ENCODE measurements around the gene OMP. TPM values are rescaled to one million over a fixed set of nuclear protein-coding genes. Genes with fewer than 3 reads are reported as not detected.

OMP gene
- total RNA-seq, 1 donor from 2014 or later: not detected

DNA sequence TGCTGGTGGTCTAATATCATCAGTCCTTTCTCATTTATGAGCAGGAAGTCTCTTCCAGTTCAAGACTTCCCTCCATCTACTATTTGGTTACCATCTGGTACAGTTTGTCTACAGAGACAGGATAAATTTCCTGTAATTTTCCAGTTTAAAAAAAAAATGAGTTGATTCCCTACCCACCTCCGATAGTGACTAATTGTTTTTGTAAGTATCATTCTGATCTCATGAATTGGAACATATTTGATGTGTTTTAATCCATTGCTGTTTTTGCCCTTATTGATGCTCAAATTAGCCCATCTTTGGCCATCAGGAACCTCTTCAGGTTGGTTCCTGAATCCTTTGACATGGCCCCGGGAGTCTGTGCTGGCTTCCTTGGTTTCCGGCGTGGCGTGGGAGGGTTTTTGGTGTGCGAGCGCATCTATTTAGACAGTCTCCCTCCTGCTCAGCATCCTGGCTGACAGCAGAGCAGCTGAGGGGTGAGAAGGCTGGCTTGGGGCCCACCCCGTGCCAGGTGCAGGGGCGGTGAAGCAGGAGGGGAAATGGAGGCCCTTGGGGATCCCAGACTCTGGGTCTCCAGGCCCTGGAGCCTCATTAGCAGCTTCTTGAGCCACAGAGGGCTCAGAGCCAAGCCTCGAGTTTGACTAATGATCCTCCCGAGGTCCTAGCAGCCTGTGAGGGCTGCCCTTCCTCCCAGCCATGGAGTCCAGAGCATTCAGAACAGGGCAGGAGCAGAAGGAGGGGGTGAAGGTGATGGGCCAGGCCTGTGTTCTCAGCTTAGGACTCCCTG lies 6.8 kb downstream of the OMP start:
- TF ChIP-seq, protein P1, sequence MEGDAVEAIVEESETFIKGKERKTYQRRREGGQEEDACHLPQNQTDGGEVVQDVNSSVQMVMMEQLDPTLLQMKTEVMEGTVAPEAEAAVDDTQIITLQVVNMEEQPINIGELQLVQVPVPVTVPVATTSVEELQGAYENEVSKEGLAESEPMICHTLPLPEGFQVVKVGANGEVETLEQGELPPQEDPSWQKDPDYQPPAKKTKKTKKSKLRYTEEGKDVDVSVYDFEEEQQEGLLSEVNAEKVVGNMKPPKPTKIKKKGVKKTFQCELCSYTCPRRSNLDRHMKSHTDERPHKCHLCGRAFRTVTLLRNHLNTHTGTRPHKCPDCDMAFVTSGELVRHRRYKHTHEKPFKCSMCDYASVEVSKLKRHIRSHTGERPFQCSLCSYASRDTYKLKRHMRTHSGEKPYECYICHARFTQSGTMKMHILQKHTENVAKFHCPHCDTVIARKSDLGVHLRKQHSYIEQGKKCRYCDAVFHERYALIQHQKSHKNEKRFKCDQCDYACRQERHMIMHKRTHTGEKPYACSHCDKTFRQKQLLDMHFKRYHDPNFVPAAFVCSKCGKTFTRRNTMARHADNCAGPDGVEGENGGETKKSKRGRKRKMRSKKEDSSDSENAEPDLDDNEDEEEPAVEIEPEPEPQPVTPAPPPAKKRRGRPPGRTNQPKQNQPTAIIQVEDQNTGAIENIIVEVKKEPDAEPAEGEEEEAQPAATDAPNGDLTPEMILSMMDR (IDR thresholded peaks at IDR 0.05; ENCODE audit: partially characterized antibody, unreplicated experiment): no peak
- Mint-ChIP-seq H3K27ac (ENCODE audit: unreplicated experiment) (peak overlapping the region; percentile 77), H3K27me3 (ENCODE audit: unreplicated experiment) (peaks cover 15% of the 10 kb centered on the region), H3K4me1 (ENCODE audit: low read depth, unreplicated experiment) (peaks cover 7% of the 10 kb centered on the region), H3K36me3 (ENCODE audit: unreplicated experiment) (no peaks in the 10 kb centered on the region), H3K9me3 (ENCODE audit: unreplicated experiment) (peaks cover 2% of the 10 kb centered on the region), H3K4me3 (ENCODE audit: unreplicated experiment) (peak overlapping the region; percentile 20)
- peak; percentile 38 for DNase-seq

DNA sequence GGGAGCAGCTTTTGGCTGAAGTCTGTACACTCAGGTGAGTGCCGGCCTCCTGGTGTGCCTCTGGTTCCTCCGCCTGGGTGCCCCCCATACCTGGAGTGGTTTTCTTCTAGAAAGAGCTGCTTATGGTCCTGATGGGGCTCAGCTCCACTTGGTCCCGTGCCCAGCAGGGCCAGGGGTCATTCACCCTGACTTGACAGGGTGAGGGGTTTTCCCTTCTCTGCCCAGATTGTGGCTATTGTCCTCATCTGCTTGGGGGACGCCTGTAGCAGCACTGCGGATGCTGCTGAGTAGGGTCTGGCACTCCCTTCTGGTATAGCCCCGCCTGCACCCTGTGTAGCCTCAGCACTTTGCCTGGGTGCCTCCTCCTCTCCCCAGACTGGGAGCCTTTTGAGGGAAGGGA lies 8.2 kb downstream of the OMP start:
- Mint-ChIP-seq H3K27ac (ENCODE audit: unreplicated experiment) (no peak overlapping the region), H3K9me3 (ENCODE audit: unreplicated experiment) (peaks cover 2% of the 10 kb centered on the region), H3K27me3 (ENCODE audit: unreplicated experiment) (peaks cover 15% of the 10 kb centered on the region), H3K36me3 (ENCODE audit: unreplicated experiment) (no peaks in the 10 kb centered on the region), H3K4me3 (ENCODE audit: unreplicated experiment) (no peak overlapping the region), H3K4me1 (ENCODE audit: low read depth, unreplicated experiment) (peaks cover 7% of the 10 kb centered on the region)
- DNase-seq: no peak
- TF ChIP-seq, protein P1 (IDR thresholded peaks at IDR 0.05; ENCODE audit: partially characterized antibody, unreplicated experiment): no peak

DNA sequence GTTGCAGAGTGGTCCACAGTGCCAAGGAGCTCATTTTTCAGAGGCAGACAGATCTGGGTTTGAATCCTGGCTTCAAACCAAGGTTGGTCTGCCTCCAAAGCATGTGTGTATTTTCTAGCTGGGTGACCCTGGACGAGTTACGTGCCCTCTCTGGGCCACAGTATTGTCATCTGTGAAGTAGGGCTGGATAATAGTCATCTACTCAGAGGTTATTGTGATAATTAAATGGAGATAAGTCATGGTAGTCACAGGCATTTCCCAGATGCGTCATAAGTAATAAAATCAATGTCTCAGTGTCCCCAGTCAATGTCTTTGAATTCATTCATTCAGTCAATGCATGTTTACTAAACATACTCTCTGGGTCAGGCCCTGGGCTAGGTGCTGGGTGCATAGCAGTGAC lies 8.6 kb downstream of the OMP start:
- Mint-ChIP-seq H3K4me1 (ENCODE audit: low read depth, unreplicated experiment) (peaks cover 7% of the 10 kb centered on the region), H3K36me3 (ENCODE audit: unreplicated experiment) (no peaks in the 10 kb centered on the region), H3K27me3 (ENCODE audit: unreplicated experiment) (peaks cover 15% of the 10 kb centered on the region), H3K9me3 (ENCODE audit: unreplicated experiment) (peaks cover 2% of the 10 kb centered on the region), H3K4me3 (ENCODE audit: unreplicated experiment) (no peak overlapping the region), H3K27ac (ENCODE audit: unreplicated experiment) (no peak overlapping the region)
- TF ChIP-seq, protein P1 (IDR thresholded peaks at IDR 0.05; ENCODE audit: partially characterized antibody, unreplicated experiment): no peak
- DNase-seq: no peak

DNA sequence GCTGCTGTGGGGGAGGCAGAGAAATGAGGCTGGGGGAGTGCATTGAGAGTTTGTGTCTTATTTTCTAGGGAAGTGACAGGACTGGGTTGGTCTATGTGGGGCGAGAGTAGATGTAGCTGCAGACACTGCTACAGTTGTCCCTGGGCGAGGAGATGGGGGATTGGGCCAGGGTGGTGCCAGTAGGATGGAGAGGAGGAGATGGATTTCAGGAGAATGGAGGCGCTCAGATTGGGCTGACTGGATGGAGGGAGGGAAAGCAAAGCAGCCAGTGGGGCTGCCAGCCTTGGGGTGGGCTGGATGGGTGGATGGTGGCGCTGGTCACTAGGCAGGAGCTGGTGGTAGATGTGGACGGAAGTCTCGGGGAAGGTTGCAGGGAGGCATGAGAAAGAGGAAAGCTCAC lies 9.3 kb downstream of the OMP start:
- TF ChIP-seq, protein P1 (IDR thresholded peaks at IDR 0.05; ENCODE audit: partially characterized antibody, unreplicated experiment): no peak
- no peak overlapping the region for H3K4me3 Mint-ChIP-seq (ENCODE audit: unreplicated experiment)
- H3K27me3 Mint-ChIP-seq (ENCODE audit: unreplicated experiment): peaks cover 15% of the 10 kb centered on the region
- no peak for DNase-seq
- H3K36me3 Mint-ChIP-seq (ENCODE audit: unreplicated experiment): no peaks in the 10 kb centered on the region
- H3K9me3 Mint-ChIP-seq (ENCODE audit: unreplicated experiment): peaks cover 2% of the 10 kb centered on the region
- peaks cover 7% of the 10 kb centered on the region for H3K4me1 Mint-ChIP-seq (ENCODE audit: low read depth, unreplicated experiment)
- H3K27ac Mint-ChIP-seq (ENCODE audit: unreplicated experiment): peak overlapping the region; percentile 48

DNA sequence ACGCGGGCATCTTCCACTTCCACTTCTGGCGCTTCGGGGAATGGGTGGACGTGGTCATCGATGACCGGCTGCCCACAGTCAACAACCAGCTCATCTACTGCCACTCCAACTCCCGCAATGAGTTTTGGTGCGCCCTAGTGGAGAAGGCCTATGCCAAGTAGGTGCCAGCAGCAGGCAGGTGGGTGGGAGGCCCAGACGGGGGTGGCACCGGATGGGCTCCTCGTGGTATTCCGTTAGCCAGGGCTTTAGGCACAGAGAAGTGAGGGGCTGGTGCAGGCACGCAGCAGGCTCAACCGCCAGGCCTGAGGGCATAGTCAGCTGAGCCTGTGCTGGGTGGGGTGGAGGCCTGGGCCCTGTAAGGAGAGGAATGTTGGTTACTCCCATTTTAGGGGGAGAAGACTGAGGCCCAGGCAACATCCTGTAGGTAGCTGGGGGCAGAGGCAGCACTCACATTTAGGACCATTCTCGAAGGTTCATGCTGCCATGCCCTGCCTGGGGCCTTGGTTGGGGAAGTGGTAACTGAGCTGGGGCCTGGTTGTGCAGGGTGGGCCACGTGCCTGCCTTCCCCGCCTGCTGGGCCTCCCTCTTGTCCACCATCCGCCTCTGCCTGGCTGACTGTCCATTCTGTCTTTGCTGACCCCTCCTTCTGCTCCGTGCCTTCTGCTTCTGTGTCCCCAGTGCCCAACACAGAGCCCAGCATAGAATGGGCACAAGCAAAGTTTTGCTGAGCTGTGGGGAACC lies 10.2 kb downstream of the OMP start:
- H3K36me3 Mint-ChIP-seq (ENCODE audit: unreplicated experiment): no peaks in the 10 kb centered on the region
- H3K4me3 Mint-ChIP-seq (ENCODE audit: unreplicated experiment): no peak overlapping the region
- H3K27me3 Mint-ChIP-seq (ENCODE audit: unreplicated experiment): peaks cover 13% of the 10 kb centered on the region
- H3K4me1 Mint-ChIP-seq (ENCODE audit: low read depth, unreplicated experiment): peaks cover 7% of the 10 kb centered on the region
- DNase-seq: no peak
- no peak overlapping the region for H3K27ac Mint-ChIP-seq (ENCODE audit: unreplicated experiment)
- H3K9me3 Mint-ChIP-seq (ENCODE audit: unreplicated experiment): peaks cover 2% of the 10 kb centered on the region
- TF ChIP-seq, protein P1 (IDR thresholded peaks at IDR 0.05; ENCODE audit: partially characterized antibody, unreplicated experiment): no peak
